Measurements from ENCODE around the gene USP6. TPM values are rescaled to one million over a fixed set of nuclear protein-coding genes. Genes with fewer than 3 reads are reported as not detected.
"Not testable (repeated sequence)": the region's sequence is repeated elsewhere in the genome, so short reads cannot be mapped to it uniquely, and the experiment has no call there.

The USP6 gene
- total RNA-seq, 1 donor from 2014 or later = 0.02 TPM

GRCh38 chr17:5100832-5101231 is 15.0 kb upstream of the USP6 start:
- DNase-seq = no peak
- H3K9me3 Mint-ChIP-seq = peaks cover 25% of the 10 kb centered on the region
- no peak overlapping the region for H3K27ac Mint-ChIP-seq
- H3K4me3 Mint-ChIP-seq = no peak overlapping the region
- intact Hi-C loops (cut with micrococcal nuclease) = loop anchor here (10.0 kb wide), 1 partner anchor 64 kb away; no protein-coding TSS in a partner anchor
- H3K4me1 Mint-ChIP-seq = no peaks in the 10 kb centered on the region
- H3K36me3 Mint-ChIP-seq (ENCODE audit: low read depth) = peaks cover 29% of the 10 kb centered on the region
- peaks cover 13% of the 10 kb centered on the region for H3K27me3 Mint-ChIP-seq

DNA sequence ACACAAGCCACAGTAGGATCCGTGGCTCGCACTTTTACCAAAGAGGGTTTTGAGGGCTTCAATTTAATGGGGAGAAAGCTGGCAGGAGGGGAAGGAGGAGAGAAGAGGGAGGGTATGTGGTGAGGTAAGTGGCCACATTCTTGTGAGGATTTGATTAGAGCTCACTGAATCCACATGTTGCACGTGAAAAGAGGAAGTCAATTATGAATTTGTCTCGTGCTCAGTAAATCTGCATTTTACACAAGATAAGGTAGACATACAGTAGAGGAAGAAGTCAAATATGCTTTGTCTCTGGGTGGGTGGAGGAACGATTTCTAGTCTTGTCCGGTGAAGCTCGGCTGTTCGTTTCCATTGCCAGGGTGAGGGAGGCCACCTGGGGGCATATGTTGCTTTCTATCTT is 5.0 kb upstream of the USP6 start:
- no peak for DNase-seq
- Mint-ChIP-seq H3K36me3 (ENCODE audit: low read depth) (peaks cover 70% of the 10 kb centered on the region), H3K4me3 (peak overlapping the region; percentile 85), H3K27me3 (peaks cover 9% of the 10 kb centered on the region), H3K27ac (peak overlapping the region; percentile 63), H3K9me3 (peaks cover 21% of the 10 kb centered on the region), H3K4me1 (peaks cover 15% of the 10 kb centered on the region)
- intact Hi-C loops (cut with micrococcal nuclease) = loop anchor here (1.0 to 2.0 kb wide), 2 partner anchors 32 to 81 kb away; partner anchors contain the start of gene ZFP3

- peaks cover 21% of the 10 kb centered on the region for H3K9me3 Mint-ChIP-seq
- H3K27ac Mint-ChIP-seq = peak within 1 kb of the TSS; percentile 63
- H3K4me3 Mint-ChIP-seq = peak within 1 kb of the TSS; percentile 85
- H3K4me1 Mint-ChIP-seq = peaks cover 15% of the 10 kb centered on the region
- intact Hi-C loops (cut with micrococcal nuclease) = loop anchor here (1.0 to 2.0 kb wide), 2 partner anchors 33 to 81 kb away; partner anchors contain the start of gene ZFP3
- peaks cover 13% of the 10 kb centered on the region for H3K27me3 Mint-ChIP-seq
- peaks cover 62% of the 10 kb centered on the region for H3K36me3 Mint-ChIP-seq (ENCODE audit: low read depth)
- peak; percentile 98 for DNase-seq
These were observed 4.2 kb upstream of the USP6 start, which contains the start of gene ZNF232 for GRCh38 chr17:5111402-5112204. Gene ZNF232, minus strand, starts transcription at chr17:5111878. Its CDS starts 56 bp downstream, at chr17:5111822.

- peaks cover 3% of the 10 kb centered on the region for H3K9me3 Mint-ChIP-seq
- intact Hi-C loops (cut with micrococcal nuclease) = no loop called here
- no peaks in the 10 kb centered on the region for H3K4me1 Mint-ChIP-seq
- no peak overlapping the region for H3K27ac Mint-ChIP-seq
- peaks cover 17% of the 10 kb centered on the region for H3K36me3 Mint-ChIP-seq (ENCODE audit: low read depth)
- no peak overlapping the region for H3K4me3 Mint-ChIP-seq
- no peak for DNase-seq
- H3K27me3 Mint-ChIP-seq = peaks cover 42% of the 10 kb centered on the region
These were observed 2.4 kb downstream of the USP6 start for GRCh38 chr17:5118219-5118618.

- H3K4me1 Mint-ChIP-seq = no peaks in the 10 kb centered on the region
- intact Hi-C loops (cut with micrococcal nuclease) = no loop called here
- H3K36me3 Mint-ChIP-seq (ENCODE audit: low read depth) = peaks cover 2% of the 10 kb centered on the region
- no peak overlapping the region for H3K4me3 Mint-ChIP-seq
- DNase-seq = no peak
- no peaks in the 10 kb centered on the region for H3K9me3 Mint-ChIP-seq
- H3K27ac Mint-ChIP-seq = no peak overlapping the region
- H3K27me3 Mint-ChIP-seq = peaks cover 47% of the 10 kb centered on the region
These were observed 4.2 kb downstream of the USP6 start for GRCh38 chr17:5120036-5120435.

GRCh38 chr17:5120436-5121185 is 4.8 kb downstream of the USP6 start:
- H3K36me3 Mint-ChIP-seq (ENCODE audit: low read depth); H3K27ac Mint-ChIP-seq; DNase-seq; intact Hi-C loops (cut with micrococcal nuclease); H3K4me3 Mint-ChIP-seq; H3K9me3 Mint-ChIP-seq; H3K4me1 Mint-ChIP-seq: not testable (repeated sequence)
- H3K27me3 Mint-ChIP-seq = peaks cover 43% of the 10 kb centered on the region

DNA sequence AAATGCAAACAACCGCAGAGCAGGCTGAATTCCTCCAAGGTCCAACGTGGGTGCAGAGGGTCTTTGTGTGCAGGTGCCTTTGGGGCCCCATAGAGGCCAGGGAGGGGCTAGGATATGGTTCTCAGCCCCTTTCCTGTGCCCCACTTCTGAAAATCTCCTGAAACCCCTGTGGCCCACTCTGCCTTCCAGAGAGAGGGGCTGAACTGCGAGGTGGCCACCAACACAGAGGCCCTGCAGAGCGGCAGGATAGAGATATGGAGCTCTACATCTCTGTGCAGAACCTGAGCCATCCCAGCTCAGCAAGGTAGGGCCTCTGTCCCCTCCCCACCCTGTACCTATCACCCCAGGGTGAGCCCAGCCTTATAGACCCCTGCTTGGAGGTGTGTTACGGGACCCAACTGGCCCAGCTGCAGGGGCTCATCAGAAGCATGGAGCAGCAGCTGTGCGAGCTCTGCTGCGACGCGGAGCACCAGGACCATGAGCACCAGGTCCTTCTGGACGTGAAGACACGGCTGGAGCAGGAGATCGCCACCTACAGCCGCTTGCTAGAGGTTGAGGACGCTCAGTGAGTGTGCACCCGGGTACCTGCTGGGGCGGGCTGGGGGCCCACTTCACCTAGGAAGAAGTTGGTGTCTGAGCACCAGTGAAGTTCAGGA is 5.5 kb downstream of the USP6 start:
- no peaks in the 10 kb centered on the region for H3K36me3 Mint-ChIP-seq (ENCODE audit: low read depth)
- intact Hi-C loops (cut with micrococcal nuclease) = no loop called here
- no peaks in the 10 kb centered on the region for H3K9me3 Mint-ChIP-seq
- H3K4me1 Mint-ChIP-seq = no peaks in the 10 kb centered on the region
- peak overlapping the region; percentile 39 for H3K4me3 Mint-ChIP-seq
- H3K27me3 Mint-ChIP-seq = peaks cover 42% of the 10 kb centered on the region
- no peak overlapping the region for H3K27ac Mint-ChIP-seq
- no peak for DNase-seq

- H3K36me3 Mint-ChIP-seq (ENCODE audit: low read depth); H3K4me1 Mint-ChIP-seq; H3K27ac Mint-ChIP-seq; DNase-seq; intact Hi-C loops (cut with micrococcal nuclease); H3K4me3 Mint-ChIP-seq; H3K9me3 Mint-ChIP-seq: not testable (repeated sequence)
- H3K27me3 Mint-ChIP-seq = peaks cover 35% of the 10 kb centered on the region
These were observed 6.2 kb downstream of the USP6 start for GRCh38 chr17:5122056-5122455.

DNA sequence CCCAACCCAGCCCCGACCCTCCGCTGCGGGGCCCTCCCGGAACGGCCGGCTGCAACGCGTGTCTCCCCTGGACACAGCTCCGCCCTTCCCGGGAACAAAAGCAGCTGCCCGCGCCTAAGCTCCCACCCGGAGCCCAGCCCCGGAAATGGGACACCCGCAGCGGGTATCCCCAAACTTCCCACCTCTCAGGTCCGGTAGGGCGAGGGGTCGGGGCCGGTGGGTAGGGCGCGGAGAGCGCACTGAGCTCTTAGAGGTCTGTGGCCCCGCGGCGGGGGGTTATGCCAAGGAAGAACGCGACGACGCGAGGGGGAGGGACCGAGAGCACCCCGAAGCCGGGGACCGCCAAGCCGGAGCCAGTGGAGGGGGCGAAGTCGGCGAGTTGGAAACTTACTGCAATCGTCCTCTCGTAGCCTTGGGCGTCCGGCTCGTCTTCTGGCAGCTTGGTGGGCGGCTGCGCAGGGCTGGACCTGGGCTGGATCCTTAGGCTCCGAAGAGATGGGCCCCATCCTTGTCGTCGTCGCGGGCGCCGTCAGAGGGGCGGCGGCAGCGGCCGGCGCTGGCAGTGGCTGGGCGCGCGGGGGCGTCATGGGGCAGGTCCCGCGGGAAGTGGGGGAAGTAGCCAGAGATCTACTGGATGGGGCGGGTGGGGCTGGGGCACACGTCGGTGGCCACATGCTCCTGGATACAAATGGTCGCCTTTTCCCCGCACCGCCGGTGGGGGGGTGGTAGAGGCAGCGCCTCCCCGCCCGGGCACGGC is 6.9 kb downstream of the USP6 start:
- H3K9me3 Mint-ChIP-seq = no peaks in the 10 kb centered on the region
- peak overlapping the region; percentile 42 for H3K4me3 Mint-ChIP-seq
- no peaks in the 10 kb centered on the region for H3K4me1 Mint-ChIP-seq
- no peaks in the 10 kb centered on the region for H3K36me3 Mint-ChIP-seq (ENCODE audit: low read depth)
- intact Hi-C loops (cut with micrococcal nuclease) = no loop called here
- H3K27ac Mint-ChIP-seq = no peak overlapping the region
- peaks cover 30% of the 10 kb centered on the region for H3K27me3 Mint-ChIP-seq
- DNase-seq = no peak

- no peaks in the 10 kb centered on the region for H3K9me3 Mint-ChIP-seq
- no peak for DNase-seq
- no peaks in the 10 kb centered on the region for H3K4me1 Mint-ChIP-seq
These were observed 7.7 kb downstream of the USP6 start for GRCh38 chr17:5123343-5124124.

DNA sequence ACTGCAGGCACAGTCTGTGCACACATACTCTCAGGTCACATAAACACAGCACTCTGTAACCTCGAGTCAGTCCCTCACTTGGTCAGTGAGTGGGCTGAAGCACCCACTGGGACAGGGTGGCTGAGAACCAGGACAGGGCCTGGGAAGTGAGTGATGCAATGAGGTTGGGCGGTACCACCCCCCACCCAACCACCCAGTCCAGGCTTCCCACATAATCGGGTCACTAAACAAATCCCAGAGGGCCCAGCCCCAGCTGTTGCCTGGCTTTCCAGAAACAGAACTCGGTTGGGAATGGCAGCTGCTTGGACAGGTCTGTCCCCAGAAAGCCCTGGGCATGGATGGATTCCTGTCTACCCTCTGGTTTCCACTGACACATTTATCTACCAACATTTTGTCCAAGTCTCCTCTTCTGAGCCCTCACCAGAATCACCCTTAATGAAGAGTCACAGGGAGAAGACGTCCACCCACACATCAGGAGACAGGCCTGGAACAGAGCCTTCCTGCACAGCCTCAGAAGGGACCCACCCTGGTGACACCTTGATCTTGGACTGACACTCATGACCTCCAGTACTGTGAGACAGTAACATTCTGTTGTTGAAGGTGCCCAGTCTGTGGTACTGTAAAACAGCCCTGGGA is 8.4 kb downstream of the USP6 start:
- H3K36me3 Mint-ChIP-seq (ENCODE audit: low read depth); H3K4me1 Mint-ChIP-seq; H3K27ac Mint-ChIP-seq; intact Hi-C loops (cut with micrococcal nuclease); H3K4me3 Mint-ChIP-seq; H3K9me3 Mint-ChIP-seq; DNase-seq: not testable (repeated sequence)
- H3K27me3 Mint-ChIP-seq = peaks cover 22% of the 10 kb centered on the region

More at GRCh38 chr17:5123343-5124124, 7.7 kb downstream of the USP6 start:
- intact Hi-C loops (cut with micrococcal nuclease) = no loop called here
- Mint-ChIP-seq H3K36me3 (ENCODE audit: low read depth) (no peaks in the 10 kb centered on the region), H3K27ac (no peak overlapping the region), H3K4me3 (no peak overlapping the region), H3K27me3 (peaks cover 25% of the 10 kb centered on the region)

DNA sequence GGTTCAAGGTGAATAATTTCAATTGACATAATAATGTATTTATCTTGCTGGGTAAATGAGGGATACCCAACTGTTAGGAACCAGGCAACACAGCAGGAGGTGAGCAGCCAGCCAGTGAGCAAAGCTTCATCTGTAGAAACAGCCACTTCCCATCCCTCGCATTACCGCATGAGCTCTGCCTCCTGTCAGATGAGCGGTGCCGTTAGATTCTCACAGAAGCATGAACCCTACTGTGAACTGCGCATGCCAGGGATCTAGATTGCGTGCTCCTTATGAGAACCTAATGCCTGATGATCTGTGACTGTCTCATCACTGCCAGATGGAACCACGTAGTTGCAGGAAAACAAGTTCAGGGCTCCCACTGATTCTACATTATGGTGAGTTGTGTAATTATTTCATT is 9.1 kb downstream of the USP6 start:
- H3K27ac Mint-ChIP-seq; H3K36me3 Mint-ChIP-seq (ENCODE audit: low read depth): not testable (repeated sequence)

More for the DNA sequence above, 9.1 kb downstream of the USP6 start:
- H3K4me1 Mint-ChIP-seq; DNase-seq; H3K9me3 Mint-ChIP-seq; H3K4me3 Mint-ChIP-seq; intact Hi-C loops (cut with micrococcal nuclease): not testable (repeated sequence)
- H3K27me3 Mint-ChIP-seq = peaks cover 20% of the 10 kb centered on the region

Measured in activated CD4-positive, alpha-beta T cell treated with anti-CD3 and anti-CD28 coated beads, Interleukin-2, amount 10 ng/mL, durations not matched to agents 24 days and 14 days (primary cell).